Stomach (tissue), 9 donors: ENCODE data around the gene BLOC1S6. TPM values are rescaled to one million over a fixed set of nuclear protein-coding genes. Genes with fewer than 3 reads are reported as not detected.

Source experiments
- DNase-seq, 2 donors: peaks; one replicate each; pipeline versions ENCODE4 v3.0.0 to v3.0.0-alpha.2; 2013 to 2019
- H3K27ac ChIP-seq, 5 donors: fragments of 200-600 bp in 4 of 5; sonication (generic) in 4 of 5; one replicate each; pipeline ENCODE4 v1.5.1; 2013 to 2019; ENCODE audit warnings: mild to moderate bottlenecking in 1 of 5, moderate library complexity in 1 of 5
- H3K27me3 ChIP-seq, 3 donors: fragments of 200-600 bp; sonication (generic); one replicate each; pipeline ENCODE4 v1.5.1; 2017 to 2019; ENCODE audit warnings: mixed run types in 1 of 3
- H3K36me3 ChIP-seq, 4 donors: fragments of 200-600 bp; sonication (generic); 1 replicate in 3 of 4; 2 replicates in 1 of 4; pipeline ENCODE4 v1.5.1; 2016 to 2019
- H3K4me1 ChIP-seq, 4 donors: fragments of 200-600 bp; sonication (generic); one replicate each; pipeline ENCODE4 v1.5.1; 2016 to 2019
- H3K4me3 ChIP-seq, 4 donors: fragments of 200-600 bp; sonication (generic) in 3 of 4; one replicate each; pipeline ENCODE4 v1.5.1; 2016 to 2019; ENCODE audit warnings: mild to moderate bottlenecking in 1 of 4
- H3K9me3 ChIP-seq, 4 donors: fragments of 200-600 bp; sonication (generic); one replicate each; pipeline ENCODE4 v1.5.1; 2016 to 2019
- EP300 ChIP-seq: sonication (generic); formaldehyde crosslinking; IDR thresholded peaks from one replicate; pipeline ENCODE4 v1.6.1; 2017; ENCODE audit warnings: antibody characterized with exemption
- POLR2A ChIP-seq, 4 donors: fragments of 450-650 bp; IDR thresholded peaks; one replicate each; pipeline ENCODE4 v1.6.1; 2016; ENCODE audit warnings: antibody characterized with exemption in 4 of 4, control low read depth in 2 of 4, mild to moderate bottlenecking in 1 of 4, moderate library complexity in 1 of 4
- POLR2AphosphoS5 ChIP-seq, 3 donors: sonication (generic); formaldehyde crosslinking; IDR thresholded peaks; one replicate each; pipeline ENCODE4 v1.6.1; 2016; ENCODE audit warnings: antibody characterized with exemption in 3 of 3
- WGBS, 5 donors: extraction: QIAGEN DNeasy Blood & Tissue Kit in 3 of 5; methylation state at CpG; one replicate each; pipeline versions ENCODE4 v1.1.5 to v1.1.7; 2013 to 2018; 5-methylcytosine and 5-hydroxymethylcytosine counted together
- intact Hi-C: fragments of 100-400 bp; cut with DNase I; formaldehyde crosslinking; loops from one replicate; pipeline ENCODE4 v1.15.1; 2023; ENCODE audit warnings: low total_unique reads
- polyA plus RNA-seq, 3 donors: library from polyadenylated mRNA; stranded (reverse); fragments of 200-250 nt; gene quantifications; one replicate each; pipeline ENCODE4 v1.2.3, GENCODE V29; 2013
- total RNA-seq, 5 donors: library from RNA; depleted of rRNA; stranded (reverse); fragments of >200 nt; gene quantifications; one replicate each; pipeline versions ENCODE4 v1.1.0 to v1.2.3, GENCODE V29; 2014 to 2016
- TF ChIP-seq, protein P1 (sequence below), 7 experiments: fragments of 450-650 bp in 4 of 7; fragments of 200-600 bp in 3 of 7; sonication (generic) in 3 of 7; IDR thresholded peaks; one replicate each; pipeline ENCODE4 v1.5.1; 2016 to 2019; ENCODE audit warnings: antibody characterized with exemption in 7 of 7, control low read depth in 2 of 7, mild to moderate bottlenecking in 1 of 7
- donor health status: healthy with polysubstance abuse.
- donor health status: Bipolar disorder and iron deficiency.
- donor health status: healthy.

The BLOC1S6 gene
- total and polyA plus RNA-seq, 8 donors = 7.6 to 74.5 (median 26.3) TPM

DNA sequence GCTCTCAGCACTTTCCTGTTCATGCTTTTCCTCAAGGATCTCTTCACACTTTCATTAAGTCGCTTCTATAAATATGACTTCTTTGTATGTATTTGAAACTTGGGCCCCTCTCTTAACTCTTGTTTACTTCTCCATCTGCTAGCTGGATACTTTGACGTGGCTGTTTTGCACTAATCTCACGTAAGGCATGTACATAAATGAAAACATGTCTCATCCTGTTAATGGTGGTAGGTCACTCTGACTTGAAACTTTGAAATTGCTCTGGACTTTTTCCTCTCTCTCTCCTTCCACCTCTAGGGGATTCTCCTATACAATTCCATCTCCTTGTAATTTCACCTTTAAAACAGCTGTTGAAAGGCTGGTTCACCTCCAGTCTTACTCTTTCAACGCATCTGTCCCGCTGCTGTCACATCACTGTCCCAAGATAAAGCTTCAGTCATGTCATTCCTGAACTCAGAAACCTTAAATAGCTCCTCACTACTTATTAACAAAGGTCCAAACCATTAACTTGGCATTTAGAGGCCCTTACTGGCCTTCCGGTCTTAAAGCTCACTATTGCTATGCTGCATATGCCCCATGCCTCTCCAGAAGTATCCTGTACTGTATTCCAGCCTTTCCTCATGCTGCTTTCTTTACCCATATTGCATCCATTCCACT is 1.2 kb downstream of the BLOC1S6 start:
- WGBS, 5 donors = 19 to 29% (median 22%) methylated on average over 6 of the region's 6 CpGs
- H3K27me3 ChIP-seq = no peaks in the 10 kb centered on the region
- TF ChIP-seq POLR2A (IDR thresholded peaks at IDR 0.05) (no peak), POLR2AphosphoS5 (IDR thresholded peaks at IDR 0.05) (no peak), EP300 (no peak)
- TF ChIP-seq, protein P1, sequence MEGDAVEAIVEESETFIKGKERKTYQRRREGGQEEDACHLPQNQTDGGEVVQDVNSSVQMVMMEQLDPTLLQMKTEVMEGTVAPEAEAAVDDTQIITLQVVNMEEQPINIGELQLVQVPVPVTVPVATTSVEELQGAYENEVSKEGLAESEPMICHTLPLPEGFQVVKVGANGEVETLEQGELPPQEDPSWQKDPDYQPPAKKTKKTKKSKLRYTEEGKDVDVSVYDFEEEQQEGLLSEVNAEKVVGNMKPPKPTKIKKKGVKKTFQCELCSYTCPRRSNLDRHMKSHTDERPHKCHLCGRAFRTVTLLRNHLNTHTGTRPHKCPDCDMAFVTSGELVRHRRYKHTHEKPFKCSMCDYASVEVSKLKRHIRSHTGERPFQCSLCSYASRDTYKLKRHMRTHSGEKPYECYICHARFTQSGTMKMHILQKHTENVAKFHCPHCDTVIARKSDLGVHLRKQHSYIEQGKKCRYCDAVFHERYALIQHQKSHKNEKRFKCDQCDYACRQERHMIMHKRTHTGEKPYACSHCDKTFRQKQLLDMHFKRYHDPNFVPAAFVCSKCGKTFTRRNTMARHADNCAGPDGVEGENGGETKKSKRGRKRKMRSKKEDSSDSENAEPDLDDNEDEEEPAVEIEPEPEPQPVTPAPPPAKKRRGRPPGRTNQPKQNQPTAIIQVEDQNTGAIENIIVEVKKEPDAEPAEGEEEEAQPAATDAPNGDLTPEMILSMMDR (IDR thresholded peaks at IDR 0.05) = no peak
- H3K36me3 ChIP-seq = peaks cover 0 to 14% (median 11%) of the 10 kb centered on the region in 4 donors
- peak overlapping the region; percentile 69 to 85 (median 79) for H3K4me3 ChIP-seq
- DNase-seq = peak in 1 of 2 donors; percentile 35
- H3K27ac ChIP-seq = peak overlapping the region in 4 of 5 donors; percentile 97 to 99 (median 98)
- no peaks in the 10 kb centered on the region for H3K9me3 ChIP-seq
- intact Hi-C loops = no loop called here
- peaks cover 26 to 64% (median 46%) of the 10 kb centered on the region in 4 donors for H3K4me1 ChIP-seq

DNA sequence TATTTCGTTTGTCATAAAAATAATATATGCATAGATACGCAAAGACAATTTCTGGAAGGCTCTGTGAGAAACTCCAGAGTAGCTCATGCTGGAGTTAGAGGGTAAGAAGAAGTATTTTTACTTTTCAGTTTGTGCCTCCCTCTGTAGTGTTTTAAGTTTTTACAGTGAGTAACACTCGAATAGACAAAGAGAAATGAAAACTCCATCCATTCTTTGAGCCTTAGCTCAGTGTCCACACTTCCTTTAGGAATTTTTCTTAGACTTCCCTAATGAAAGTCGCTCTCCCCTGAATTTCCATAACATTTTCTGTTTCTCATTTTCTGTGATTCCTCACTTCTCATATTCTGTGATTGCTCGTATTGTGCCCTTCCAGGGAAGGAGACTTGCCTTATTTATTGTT is 2.1 kb downstream of the BLOC1S6 start:
- Histone ChIP-seq H3K27ac (peak overlapping the region in 2 of 5 donors; percentile 20 to 98), H3K4me3 (no peak overlapping the region), H3K27me3 (no peaks in the 10 kb centered on the region), H3K36me3 (peaks cover 0 to 17% (median 16%) of the 10 kb centered on the region in 4 donors), H3K4me1 (peaks cover 26 to 64% (median 49%) of the 10 kb centered on the region in 4 donors), H3K9me3 (no peaks in the 10 kb centered on the region)
- 66 to 71% (median 67%) methylated on average over 5 of the region's 5 CpGs for WGBS, 5 donors
- TF ChIP-seq POLR2A (IDR thresholded peaks at IDR 0.05) (no peak), POLR2AphosphoS5 (IDR thresholded peaks at IDR 0.05) (no peak), EP300 (no peak)
- TF ChIP-seq, protein P1 (IDR thresholded peaks at IDR 0.05) = no peak
- DNase-seq = no peak
- intact Hi-C loops = no loop called here

DNA sequence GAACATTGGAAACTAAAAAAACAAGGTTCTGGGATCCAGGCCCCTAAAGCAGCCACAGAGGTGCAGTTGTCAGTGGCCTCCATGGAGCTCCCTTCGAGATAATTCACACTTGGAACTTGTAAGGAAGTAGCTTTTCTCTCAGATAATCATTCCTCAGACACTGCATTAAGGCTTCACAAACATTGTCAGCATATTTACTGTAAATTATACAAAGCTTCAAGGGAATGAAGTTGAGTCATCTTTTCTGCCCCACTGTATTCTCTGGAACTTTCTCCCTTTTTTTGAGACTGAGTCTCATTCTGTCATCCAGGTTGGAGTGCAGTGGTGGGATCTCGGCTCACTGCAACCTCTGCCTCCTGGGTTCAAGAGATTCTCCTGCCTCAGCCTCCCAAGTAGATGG is 7.1 kb downstream of the BLOC1S6 start:
- peaks cover 0 to 47% (median 43%) of the 10 kb centered on the region in 4 donors for H3K36me3 ChIP-seq
- peaks cover 4 to 44% (median 22%) of the 10 kb centered on the region in 4 donors for H3K4me1 ChIP-seq
- H3K9me3 ChIP-seq = no peaks in the 10 kb centered on the region
- TF ChIP-seq POLR2AphosphoS5 (IDR thresholded peaks at IDR 0.05) = no peak
- TF ChIP-seq EP300 = no peak
- TF ChIP-seq POLR2A (IDR thresholded peaks at IDR 0.05) = no peak
- TF ChIP-seq, protein P1 (IDR thresholded peaks at IDR 0.05) = no peak
- no peaks in the 10 kb centered on the region for H3K27me3 ChIP-seq
- WGBS, 5 donors = 77 to 91% (median 87%) methylated on average over 2 of the region's 2 CpGs
- DNase-seq = no peak
- no peak overlapping the region for H3K27ac ChIP-seq
- intact Hi-C loops = no loop called here
- no peak overlapping the region for H3K4me3 ChIP-seq

DNA sequence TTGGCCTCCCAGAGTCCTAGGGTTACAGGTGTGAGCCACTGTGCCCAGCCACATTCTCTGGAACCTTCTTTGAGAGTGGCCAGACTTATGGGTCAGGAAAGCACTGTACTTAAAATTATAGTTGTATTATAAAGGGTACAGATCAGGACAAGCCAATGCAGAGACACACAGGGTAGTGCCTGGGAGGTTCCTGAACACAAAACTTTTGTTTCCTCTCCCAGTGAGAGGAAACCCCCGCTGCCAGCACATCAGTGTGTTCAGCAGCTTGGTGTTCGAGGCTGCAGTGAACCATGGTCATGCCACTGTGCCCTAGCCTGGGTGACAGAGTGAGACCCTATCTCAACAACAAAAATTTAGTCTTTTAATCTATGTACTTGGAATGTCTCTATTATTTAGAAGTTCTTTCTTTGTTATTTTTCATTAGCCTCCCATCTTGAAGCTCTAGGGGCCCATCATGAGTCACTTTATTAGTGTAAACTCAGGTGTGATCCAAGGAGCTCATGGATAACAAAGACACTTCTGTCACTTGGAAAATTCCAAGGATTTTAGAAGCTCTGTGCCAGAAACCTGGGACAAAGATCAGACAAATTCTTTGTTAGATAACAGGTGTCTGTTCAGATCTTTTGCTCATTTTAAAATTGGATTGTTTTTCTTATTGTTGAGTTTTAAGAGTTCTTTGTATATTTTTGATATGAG is 7.8 kb downstream of the BLOC1S6 start:
- intact Hi-C loops = no loop called here
- Histone ChIP-seq H3K27me3 (no peaks in the 10 kb centered on the region), H3K4me3 (no peak overlapping the region), H3K9me3 (no peaks in the 10 kb centered on the region), H3K27ac (no peak overlapping the region), H3K4me1 (peaks cover 0 to 38% (median 16%) of the 10 kb centered on the region in 4 donors), H3K36me3 (peaks cover 0 to 47% (median 43%) of the 10 kb centered on the region in 4 donors)
- WGBS, 5 donors = 91 to 100% (median 95%) methylated on average over 2 of the region's 2 CpGs
- DNase-seq = no peak
- no peak for TF ChIP-seq EP300
- TF ChIP-seq POLR2A (IDR thresholded peaks at IDR 0.05) = no peak
- TF ChIP-seq POLR2AphosphoS5 (IDR thresholded peaks at IDR 0.05) = no peak
- TF ChIP-seq, protein P1 (IDR thresholded peaks at IDR 0.05) = no peak
